DOHH2 (cell line): Measurements from ENCODE around the gene MLST8.

Experiments used
- EZH2phosphoT487 ChIP-seq: fragments of 200-600 bp; sonication (generic); IDR thresholded peaks from 2 replicates; pipeline ENCODE4 v1.6.1; 2017; ENCODE audit warnings: borderline replicate concordance, mild to moderate bottlenecking, antibody characterized with exemption, low read length, moderate library complexity, mixed read lengths
- TF ChIP-seq, protein P1 (sequence below): fragments of 200-600 bp; sonication (generic); IDR thresholded peaks from one replicate; pipeline ENCODE4 v1.5.1; 2014; ENCODE audit warnings: antibody characterized with exemption, mild to moderate bottlenecking, low read depth, low read length; ENCODE audit not compliant: poor library complexity, severe bottlenecking

DNA sequence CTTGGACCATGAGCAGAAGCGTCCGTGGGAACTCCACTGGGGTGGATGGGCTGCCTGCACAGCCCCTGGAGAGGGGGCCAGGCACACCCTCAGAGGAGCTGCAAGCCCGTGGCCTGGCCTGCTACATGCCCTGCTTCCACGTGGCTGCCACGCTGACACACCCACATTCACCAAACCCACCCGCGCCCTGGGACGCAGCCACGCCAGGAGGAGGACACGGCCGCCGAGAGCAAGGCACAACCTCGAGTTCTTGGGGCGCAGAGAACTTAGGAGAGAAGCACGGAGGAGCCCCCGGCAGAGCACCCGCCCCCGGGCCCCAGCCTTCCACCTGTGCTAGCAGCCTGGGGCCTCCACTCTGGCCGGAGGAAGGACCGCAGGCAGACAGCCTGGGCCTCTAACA is 27.7 kb upstream of the MLST8 start:
- TF ChIP-seq, protein P1, sequence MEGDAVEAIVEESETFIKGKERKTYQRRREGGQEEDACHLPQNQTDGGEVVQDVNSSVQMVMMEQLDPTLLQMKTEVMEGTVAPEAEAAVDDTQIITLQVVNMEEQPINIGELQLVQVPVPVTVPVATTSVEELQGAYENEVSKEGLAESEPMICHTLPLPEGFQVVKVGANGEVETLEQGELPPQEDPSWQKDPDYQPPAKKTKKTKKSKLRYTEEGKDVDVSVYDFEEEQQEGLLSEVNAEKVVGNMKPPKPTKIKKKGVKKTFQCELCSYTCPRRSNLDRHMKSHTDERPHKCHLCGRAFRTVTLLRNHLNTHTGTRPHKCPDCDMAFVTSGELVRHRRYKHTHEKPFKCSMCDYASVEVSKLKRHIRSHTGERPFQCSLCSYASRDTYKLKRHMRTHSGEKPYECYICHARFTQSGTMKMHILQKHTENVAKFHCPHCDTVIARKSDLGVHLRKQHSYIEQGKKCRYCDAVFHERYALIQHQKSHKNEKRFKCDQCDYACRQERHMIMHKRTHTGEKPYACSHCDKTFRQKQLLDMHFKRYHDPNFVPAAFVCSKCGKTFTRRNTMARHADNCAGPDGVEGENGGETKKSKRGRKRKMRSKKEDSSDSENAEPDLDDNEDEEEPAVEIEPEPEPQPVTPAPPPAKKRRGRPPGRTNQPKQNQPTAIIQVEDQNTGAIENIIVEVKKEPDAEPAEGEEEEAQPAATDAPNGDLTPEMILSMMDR: no peak
- TF ChIP-seq EZH2phosphoT487: no peak
